ENCODE results near the gene UTP25. TPM values are rescaled to one million over a fixed set of nuclear protein-coding genes. Genes with fewer than 3 reads are reported as not detected.

Gene UTP25
- total and polyA plus RNA-seq, 3 experiments from 2014 or later: 4.9 to 15.2 (median 14.9) TPM

DNA sequence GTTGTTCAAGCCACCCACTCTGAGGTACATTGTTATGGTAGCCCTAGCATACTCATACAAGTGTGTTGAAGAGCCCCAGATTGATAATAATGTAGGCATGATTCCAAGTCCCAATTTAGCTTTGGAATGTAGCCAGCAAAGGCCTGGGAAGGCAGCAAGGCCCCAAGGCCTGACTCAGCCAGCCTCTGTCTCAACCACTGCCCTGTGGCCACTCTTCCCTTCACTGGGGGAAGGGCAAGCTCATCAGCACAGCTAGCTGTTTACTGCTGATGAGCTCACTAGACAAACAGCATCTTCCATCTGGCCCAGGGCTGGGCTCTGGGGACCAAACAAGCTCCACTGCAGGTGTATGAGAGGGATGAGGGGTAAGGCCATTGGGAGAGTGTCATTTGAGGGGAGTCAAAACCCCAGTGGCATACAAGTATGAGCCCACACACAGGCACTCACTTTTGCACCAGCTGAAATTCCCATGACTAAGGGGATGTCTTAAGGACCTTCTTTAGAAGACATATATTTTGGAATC is 19.7 kb upstream of the UTP25 start:
- DNase-seq: no peak
- H3K4me3 ChIP-seq (ENCODE audit: low read length): no peak overlapping the region
- peaks cover 9% of the 10 kb centered on the region for H3K4me1 ChIP-seq (ENCODE audit: insufficient read depth, low read length)
- peaks cover 7 to 13% (median 8%) of the 10 kb centered on the region in 3 donors for H3K4me1 Mint-ChIP-seq
- peaks cover 0 to 2% (median 0%) of the 10 kb centered on the region in 5 donors for H3K9me3 Mint-ChIP-seq
- H3K27ac Mint-ChIP-seq: no peak overlapping the region
- no peaks in the 10 kb centered on the region for H3K36me3 ChIP-seq (ENCODE audit: insufficient read depth, low read length)
- ChIA-PET POLR2A (interaction anchor here (1.0 kb wide), 1 partner anchor 53 kb away, joined by 4 read pairs; no protein-coding TSS in a partner anchor), CTCF (interaction anchor here (0.6 to 5.7 kb wide), 4 partner anchors 11 to 42 kb away, joined by 3 to 43 read pairs (median 4); partner anchors contain the start of gene UTP25)
- no peaks in the 10 kb centered on the region for H3K27me3 ChIP-seq (ENCODE audit: insufficient read depth, low read length, poor library complexity, severe bottlenecking)
- peaks cover 0 to 2% of the 10 kb centered on the region in 2 donors for H3K27me3 Mint-ChIP-seq
- H3K36me3 Mint-ChIP-seq: peaks cover 0 to 1% (median 1%) of the 10 kb centered on the region in 3 donors
- no peak overlapping the region for H3K27ac ChIP-seq (ENCODE audit: low read depth, low read length)
- H3K4me3 Mint-ChIP-seq: no peak overlapping the region
- no peaks in the 10 kb centered on the region for H3K9me3 ChIP-seq (ENCODE audit: low read length)

DNA sequence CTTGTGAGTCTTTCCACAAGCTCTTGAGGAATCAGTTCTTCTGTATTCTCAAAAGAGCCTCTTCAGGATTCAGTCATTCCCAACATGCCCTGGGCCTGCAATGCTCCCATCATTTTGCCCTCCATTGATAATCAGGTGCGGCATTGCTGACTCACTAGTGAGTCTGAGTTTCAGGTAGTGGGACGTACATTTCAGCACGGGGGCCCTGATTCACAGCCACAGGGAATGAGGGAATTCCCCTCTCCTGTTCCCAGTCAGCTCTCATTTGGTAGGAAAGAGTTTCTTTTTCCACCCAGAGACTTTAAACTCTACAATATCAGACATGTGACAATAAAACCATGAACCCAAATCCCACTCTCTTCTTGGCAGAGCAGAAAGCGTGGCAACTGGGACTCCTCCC is 18.2 kb upstream of the UTP25 start:
- Mint-ChIP-seq H3K4me3 (no peak overlapping the region), H3K9me3 (peaks cover 0 to 2% (median 0%) of the 10 kb centered on the region in 5 donors), H3K27ac (no peak overlapping the region), H3K36me3 (peaks cover 0 to 1% (median 1%) of the 10 kb centered on the region in 3 donors), H3K27me3 (no peaks in the 10 kb centered on the region), H3K4me1 (peaks cover 7 to 13% (median 8%) of the 10 kb centered on the region in 3 donors)
- CTCF ChIA-PET: interaction anchor here (1.9 to 5.7 kb wide), 2 partner anchors 13 kb away, joined by 12 to 43 read pairs; no protein-coding TSS in a partner anchor
- Histone ChIP-seq H3K4me1 (ENCODE audit: insufficient read depth, low read length) (peaks cover 9% of the 10 kb centered on the region), H3K27ac (ENCODE audit: low read depth, low read length) (no peak overlapping the region), H3K4me3 (ENCODE audit: low read length) (no peak overlapping the region), H3K9me3 (ENCODE audit: low read length) (no peaks in the 10 kb centered on the region), H3K27me3 (ENCODE audit: insufficient read depth, low read length, poor library complexity, severe bottlenecking) (no peaks in the 10 kb centered on the region), H3K36me3 (ENCODE audit: insufficient read depth, low read length) (no peaks in the 10 kb centered on the region)
- POLR2A ChIA-PET: no interaction called here
- DNase-seq: no peak

DNA sequence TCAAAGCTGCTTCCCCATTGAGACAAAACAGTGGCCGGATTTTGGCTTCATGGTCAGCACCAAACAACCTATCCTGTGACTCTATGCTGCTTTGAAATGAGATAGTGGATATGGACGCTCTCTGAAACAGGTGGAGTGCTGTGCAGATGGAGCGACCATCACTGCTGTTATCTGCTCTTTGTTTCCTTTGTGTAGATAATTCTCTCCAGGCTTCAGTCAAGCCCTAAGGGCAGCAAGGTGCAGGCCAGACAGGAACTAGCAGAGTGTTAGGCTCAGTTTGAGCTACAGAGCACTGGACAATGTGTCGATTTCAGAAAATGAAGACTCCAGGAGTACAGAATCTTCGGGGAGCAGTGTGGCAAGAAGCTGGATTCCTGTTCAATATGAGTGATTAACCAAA is 17.0 kb upstream of the UTP25 start:
- CTCF ChIA-PET: interaction anchor here (1.1 to 1.9 kb wide), 3 partner anchors 12 to 41 kb away, joined by 3 to 12 read pairs (median 3); partner anchors contain the start of gene UTP25
- no peaks in the 10 kb centered on the region for H3K36me3 ChIP-seq (ENCODE audit: insufficient read depth, low read length)
- peaks cover 0 to 2% of the 10 kb centered on the region in 2 donors for H3K27me3 Mint-ChIP-seq

DNA sequence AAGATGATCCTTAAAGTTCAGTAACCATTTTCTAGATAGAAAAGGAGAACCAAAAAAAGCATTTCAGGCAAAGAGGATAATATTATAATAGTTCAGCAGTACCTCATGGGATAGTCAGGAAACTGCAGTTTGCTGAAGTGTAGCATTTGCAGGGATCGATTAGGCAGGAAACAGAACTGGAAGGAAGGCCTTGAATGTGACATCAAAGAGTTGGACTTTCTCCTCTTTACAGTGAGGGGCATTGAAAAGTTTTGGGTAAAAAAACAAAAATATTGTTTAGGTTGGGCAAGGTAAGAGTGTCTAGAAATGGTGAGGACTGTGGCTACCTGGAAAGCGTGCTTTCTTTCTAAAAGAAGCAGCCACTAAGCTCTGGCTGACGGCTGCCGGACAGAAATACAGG is 13.9 kb upstream of the UTP25 start:
- Mint-ChIP-seq H3K36me3 (peaks cover 0 to 1% (median 0%) of the 10 kb centered on the region in 3 donors), H3K27me3 (peaks cover 14 to 16% of the 10 kb centered on the region in 2 donors), H3K9me3 (no peaks in the 10 kb centered on the region), H3K27ac (no peak overlapping the region), H3K4me3 (no peak overlapping the region), H3K4me1 (no peaks in the 10 kb centered on the region)
- H3K4me1 ChIP-seq (ENCODE audit: insufficient read depth, low read length): no peaks in the 10 kb centered on the region
- ChIA-PET CTCF (interaction anchor here (3.3 kb wide), 1 partner anchor 9 kb away, joined by 21 read pairs; no protein-coding TSS in a partner anchor), POLR2A (no interaction called here)
- H3K36me3 ChIP-seq (ENCODE audit: insufficient read depth, low read length): no peaks in the 10 kb centered on the region
- no peak overlapping the region for H3K27ac ChIP-seq (ENCODE audit: low read depth, low read length)
- no peaks in the 10 kb centered on the region for H3K9me3 ChIP-seq (ENCODE audit: low read length)
- no peak overlapping the region for H3K4me3 ChIP-seq (ENCODE audit: low read length)
- H3K27me3 ChIP-seq (ENCODE audit: insufficient read depth, low read length, poor library complexity, severe bottlenecking): no peaks in the 10 kb centered on the region
- DNase-seq: no peak

More for the DNA sequence above, 17.0 kb upstream of the UTP25 start:
- peaks cover 0 to 1% (median 1%) of the 10 kb centered on the region in 3 donors for H3K36me3 Mint-ChIP-seq
- no peak overlapping the region for H3K4me3 ChIP-seq (ENCODE audit: low read length)
- no peak for DNase-seq
- peaks cover 2% of the 10 kb centered on the region for H3K4me1 ChIP-seq (ENCODE audit: insufficient read depth, low read length)
- no peaks in the 10 kb centered on the region for H3K9me3 ChIP-seq (ENCODE audit: low read length)
- H3K4me1 Mint-ChIP-seq: peaks cover 6% of the 10 kb centered on the region in 3 donors
- no peak overlapping the region for H3K27ac Mint-ChIP-seq
- H3K4me3 Mint-ChIP-seq: no peak overlapping the region
- H3K27ac ChIP-seq (ENCODE audit: low read depth, low read length): no peak overlapping the region
- peaks cover 0 to 2% (median 0%) of the 10 kb centered on the region in 5 donors for H3K9me3 Mint-ChIP-seq
- POLR2A ChIA-PET: no interaction called here
- no peaks in the 10 kb centered on the region for H3K27me3 ChIP-seq (ENCODE audit: insufficient read depth, low read length, poor library complexity, severe bottlenecking)

GRCh38 chr1:209815490-209815889 is 12.3 kb upstream of the UTP25 start:
- H3K27me3 ChIP-seq (ENCODE audit: insufficient read depth, low read length, poor library complexity, severe bottlenecking): no peaks in the 10 kb centered on the region
- H3K27me3 Mint-ChIP-seq: peaks cover 17 to 27% of the 10 kb centered on the region in 2 donors
- peaks cover 0 to 2% (median 0%) of the 10 kb centered on the region in 3 donors for H3K36me3 Mint-ChIP-seq
- H3K4me3 ChIP-seq (ENCODE audit: low read length): no peak overlapping the region
- H3K4me3 Mint-ChIP-seq: no peak overlapping the region
- no peaks in the 10 kb centered on the region for H3K4me1 ChIP-seq (ENCODE audit: insufficient read depth, low read length)
- no peaks in the 10 kb centered on the region for H3K36me3 ChIP-seq (ENCODE audit: insufficient read depth, low read length)
- no peak overlapping the region for H3K27ac ChIP-seq (ENCODE audit: low read depth, low read length)
- no peaks in the 10 kb centered on the region for H3K9me3 Mint-ChIP-seq
- DNase-seq: no peak
- ChIA-PET CTCF (interaction anchor here (1.7 to 3.3 kb wide), 2 partner anchors 8 to 12 kb away, joined by 7 to 21 read pairs; partner anchors contain the start of gene UTP25), POLR2A (no interaction called here)
- no peaks in the 10 kb centered on the region for H3K4me1 Mint-ChIP-seq
- no peak overlapping the region for H3K27ac Mint-ChIP-seq
- no peaks in the 10 kb centered on the region for H3K9me3 ChIP-seq (ENCODE audit: low read length)

- H3K36me3 ChIP-seq (ENCODE audit: insufficient read depth, low read length): no peaks in the 10 kb centered on the region
- no peak for DNase-seq
- Mint-ChIP-seq H3K4me3 (no peak overlapping the region), H3K9me3 (no peaks in the 10 kb centered on the region), H3K4me1 (no peaks in the 10 kb centered on the region), H3K27me3 (peaks cover 19 to 31% of the 10 kb centered on the region in 2 donors), H3K36me3 (peaks cover 0 to 6% (median 0%) of the 10 kb centered on the region in 3 donors), H3K27ac (no peak overlapping the region)
- H3K27ac ChIP-seq (ENCODE audit: low read depth, low read length): no peak overlapping the region
- no peaks in the 10 kb centered on the region for H3K27me3 ChIP-seq (ENCODE audit: insufficient read depth, low read length, poor library complexity, severe bottlenecking)
- ChIA-PET CTCF (interaction anchor here (1.7 kb wide), 1 partner anchor 12 kb away, joined by 7 read pairs; the partner anchor contains the start of gene UTP25), POLR2A (no interaction called here)
- H3K9me3 ChIP-seq (ENCODE audit: low read length): no peaks in the 10 kb centered on the region
- no peaks in the 10 kb centered on the region for H3K4me1 ChIP-seq (ENCODE audit: insufficient read depth, low read length)
- H3K4me3 ChIP-seq (ENCODE audit: low read length): no peak overlapping the region
These were observed 11.8 kb upstream of the UTP25 start for GRCh38 chr1:209815931-209816341.

DNA sequence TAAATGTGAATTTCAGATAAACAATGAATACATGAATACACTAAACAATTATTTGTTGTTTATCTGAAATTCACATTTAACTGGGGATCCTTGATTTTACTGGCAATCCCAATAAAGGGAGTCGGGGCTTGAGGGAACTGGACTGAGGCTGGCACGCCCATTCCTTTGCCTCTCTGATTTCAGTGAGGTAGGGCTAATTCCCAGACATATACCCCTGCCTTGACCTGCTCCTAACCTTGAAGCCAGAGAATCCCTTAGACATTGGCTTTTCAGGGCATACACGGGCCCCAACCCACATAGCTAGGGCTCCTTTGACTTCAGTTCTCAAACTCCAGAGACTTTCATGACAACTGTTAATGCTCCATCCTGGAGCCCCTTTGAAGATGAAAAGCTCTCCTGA is 10.8 kb upstream of the UTP25 start:
- H3K27me3 Mint-ChIP-seq: peaks cover 19 to 38% of the 10 kb centered on the region in 2 donors
- Histone ChIP-seq H3K27me3 (ENCODE audit: insufficient read depth, low read length, poor library complexity, severe bottlenecking) (peaks cover 3% of the 10 kb centered on the region), H3K27ac (ENCODE audit: low read depth, low read length) (no peak overlapping the region), H3K9me3 (ENCODE audit: low read length) (no peaks in the 10 kb centered on the region), H3K4me3 (ENCODE audit: low read length) (no peak overlapping the region), H3K36me3 (ENCODE audit: insufficient read depth, low read length) (no peaks in the 10 kb centered on the region), H3K4me1 (ENCODE audit: insufficient read depth, low read length) (no peaks in the 10 kb centered on the region)
- no peak for DNase-seq
- no peak overlapping the region for H3K27ac Mint-ChIP-seq
- peaks cover 0 to 6% (median 0%) of the 10 kb centered on the region in 3 donors for H3K36me3 Mint-ChIP-seq
- H3K4me1 Mint-ChIP-seq: no peaks in the 10 kb centered on the region
- H3K4me3 Mint-ChIP-seq: no peak overlapping the region
- ChIA-PET POLR2A (no interaction called here), CTCF (no interaction called here)
- no peaks in the 10 kb centered on the region for H3K9me3 Mint-ChIP-seq

- H3K36me3 Mint-ChIP-seq: peaks cover 0 to 6% (median 0%) of the 10 kb centered on the region in 3 donors
- no peak for DNase-seq
- Histone ChIP-seq H3K36me3 (ENCODE audit: insufficient read depth, low read length) (no peaks in the 10 kb centered on the region), H3K9me3 (ENCODE audit: low read length) (no peaks in the 10 kb centered on the region), H3K27me3 (ENCODE audit: insufficient read depth, low read length, poor library complexity, severe bottlenecking) (peaks cover 3% of the 10 kb centered on the region), H3K27ac (ENCODE audit: low read depth, low read length) (no peak overlapping the region), H3K4me1 (ENCODE audit: insufficient read depth, low read length) (peaks cover under 1% of the 10 kb centered on the region), H3K4me3 (ENCODE audit: low read length) (no peak overlapping the region)
- H3K4me3 Mint-ChIP-seq: no peak overlapping the region
- H3K4me1 Mint-ChIP-seq: peaks cover 0 to 1% (median under 1%) of the 10 kb centered on the region in 3 donors
- POLR2A ChIA-PET: interaction anchor here (0.6 kb wide), 1 partner anchor 75 kb away, joined by 3 read pairs; no protein-coding TSS in a partner anchor
- CTCF ChIA-PET: no interaction called here
- no peak overlapping the region for H3K27ac Mint-ChIP-seq
- no peaks in the 10 kb centered on the region for H3K9me3 Mint-ChIP-seq
- H3K27me3 Mint-ChIP-seq: peaks cover 26 to 42% of the 10 kb centered on the region in 2 donors
These were observed 10.1 kb upstream of the UTP25 start for GRCh38 chr1:209817691-209818090.
